HepG2 (cell line): ENCODE results near the gene NR2F1. TPM values are rescaled to one million over a fixed set of nuclear protein-coding genes. Genes with fewer than 3 reads are reported as not detected.

ENCODE experiments used
- ZNF713 ChIP-seq: sonication (generic); formaldehyde crosslinking; IDR thresholded peaks from 2 replicates; pipeline ENCODE4 v1.4.0; 2020; ENCODE audit warnings: mild to moderate bottlenecking, missing genetic modification reagents
- polyA plus RNA-seq, 8 experiments: library from polyadenylated mRNA; depleted of rRNA in 3 of 8; stranded (reverse) in 7 of 8; unstranded in 1 of 8; fragments of >200 nt; fragmentation: Illumina TruSeq in 4 of 8; extraction: Trizol in 4 of 8; gene quantifications; 2 replicates each; pipeline versions ENCODE4 v1.2.1 to v1.2.3, GENCODE V29; 2011 to 2016; ENCODE audit warnings: low read depth in 4 of 8, missing spikeins in 1 of 8, mixed read lengths in 1 of 8; ENCODE audit not compliant: insufficient read depth in 1 of 8
- total RNA-seq, 5 experiments: library from RNA; depleted of rRNA; stranded (reverse); fragments of >200 nt; fragmentation: Illumina TruSeq; extraction: Trizol; gene quantifications; 2 replicates each; pipeline ENCODE4 v1.2.3, GENCODE V29; 2016; ENCODE audit warnings: low read depth in 1 of 5
- TF ChIP-seq, protein P1 (sequence below), 2 experiments: fragments of 450-650 bp in 1 of 2; sonication (generic) in 1 of 2; formaldehyde crosslinking in 1 of 2; IDR thresholded peaks; 2 replicates each; pipeline versions ENCODE4 v1.6.1 to v1.8.0; 2016 to 2022; ENCODE audit warnings: antibody characterized with exemption in 1 of 2, mild to moderate bottlenecking in 1 of 2, missing genetic modification reagents in 1 of 2

NR2F1 gene
- total and polyA plus RNA-seq, 2 of the 13 experiments (the other 11 are each of a cell fraction or from before 2014, with no cell fraction given), result 17.1 to 59.7 TPM

DNA sequence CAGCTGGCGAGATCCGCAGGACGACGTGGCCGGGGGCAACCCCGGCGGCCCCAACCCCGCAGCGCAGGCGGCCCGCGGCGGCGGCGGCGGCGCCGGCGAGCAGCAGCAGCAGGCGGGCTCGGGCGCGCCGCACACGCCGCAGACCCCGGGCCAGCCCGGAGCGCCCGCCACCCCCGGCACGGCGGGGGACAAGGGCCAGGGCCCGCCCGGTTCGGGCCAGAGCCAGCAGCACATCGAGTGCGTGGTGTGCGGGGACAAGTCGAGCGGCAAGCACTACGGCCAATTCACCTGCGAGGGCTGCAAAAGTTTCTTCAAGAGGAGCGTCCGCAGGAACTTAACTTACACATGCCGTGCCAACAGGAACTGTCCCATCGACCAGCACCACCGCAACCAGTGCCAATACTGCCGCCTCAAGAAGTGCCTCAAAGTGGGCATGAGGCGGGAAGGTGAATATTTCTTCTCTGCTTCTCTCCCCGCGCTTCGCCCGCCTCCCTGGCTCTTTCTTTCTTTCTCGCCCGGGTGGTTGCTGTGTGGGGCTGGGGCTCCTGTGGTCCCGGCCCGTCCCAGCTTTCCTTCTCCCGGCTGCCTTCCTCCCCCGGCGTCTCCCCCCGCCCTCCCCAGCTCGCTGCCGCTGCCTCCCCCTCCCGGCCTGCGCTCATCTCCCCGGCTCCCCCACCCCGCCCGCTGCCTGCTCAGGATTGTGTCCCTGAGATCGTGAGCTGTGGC, 2.2 kb downstream of the NR2F1 start (continued):
- TF ChIP-seq, protein P1, sequence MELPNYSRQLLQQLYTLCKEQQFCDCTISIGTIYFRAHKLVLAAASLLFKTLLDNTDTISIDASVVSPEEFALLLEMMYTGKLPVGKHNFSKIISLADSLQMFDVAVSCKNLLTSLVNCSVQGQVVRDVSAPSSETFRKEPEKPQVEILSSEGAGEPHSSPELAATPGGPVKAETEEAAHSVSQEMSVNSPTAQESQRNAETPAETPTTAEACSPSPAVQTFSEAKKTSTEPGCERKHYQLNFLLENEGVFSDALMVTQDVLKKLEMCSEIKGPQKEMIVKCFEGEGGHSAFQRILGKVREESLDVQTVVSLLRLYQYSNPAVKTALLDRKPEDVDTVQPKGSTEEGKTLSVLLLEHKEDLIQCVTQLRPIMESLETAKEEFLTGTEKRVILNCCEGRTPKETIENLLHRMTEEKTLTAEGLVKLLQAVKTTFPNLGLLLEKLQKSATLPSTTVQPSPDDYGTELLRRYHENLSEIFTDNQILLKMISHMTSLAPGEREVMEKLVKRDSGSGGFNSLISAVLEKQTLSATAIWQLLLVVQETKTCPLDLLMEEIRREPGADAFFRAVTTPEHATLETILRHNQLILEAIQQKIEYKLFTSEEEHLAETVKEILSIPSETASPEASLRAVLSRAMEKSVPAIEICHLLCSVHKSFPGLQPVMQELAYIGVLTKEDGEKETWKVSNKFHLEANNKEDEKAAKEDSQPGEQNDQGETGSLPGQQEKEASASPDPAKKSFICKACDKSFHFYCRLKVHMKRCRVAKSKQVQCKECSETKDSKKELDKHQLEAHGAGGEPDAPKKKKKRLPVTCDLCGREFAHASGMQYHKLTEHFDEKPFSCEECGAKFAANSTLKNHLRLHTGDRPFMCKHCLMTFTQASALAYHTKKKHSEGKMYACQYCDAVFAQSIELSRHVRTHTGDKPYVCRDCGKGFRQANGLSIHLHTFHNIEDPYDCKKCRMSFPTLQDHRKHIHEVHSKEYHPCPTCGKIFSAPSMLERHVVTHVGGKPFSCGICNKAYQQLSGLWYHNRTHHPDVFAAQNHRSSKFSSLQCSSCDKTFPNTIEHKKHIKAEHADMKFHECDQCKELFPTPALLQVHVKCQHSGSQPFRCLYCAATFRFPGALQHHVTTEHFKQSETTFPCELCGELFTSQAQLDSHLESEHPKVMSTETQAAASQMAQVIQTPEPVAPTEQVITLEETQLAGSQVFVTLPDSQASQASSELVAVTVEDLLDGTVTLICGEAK (IDR thresholded peaks at IDR 0.05), result no peak
- TF ChIP-seq, protein P1 (CRISPR knock-in tag; IDR thresholded peaks at IDR 0.05), result no peak
- no peak for TF ChIP-seq ZNF713
